D721Med (cell line): ENCODE data around the gene TCF23.
"Not testable (repeated sequence)": the region's sequence is repeated elsewhere in the genome, so short reads cannot be mapped to it uniquely, and the experiment has no call there.

Experiments
- DNase-seq: peaks from one replicate; pipeline ENCODE4 v3.0.0; 2011; ENCODE audit warnings: low spot score; ENCODE audit not compliant: insufficient read length
- FAIRE-seq: peaks from 2 replicates; lab custom pipeline; 2011; peaks lifted over from hg19 to GRCh38; lab: Jason Lieb, UNC
- CTCF ChIP-seq: IDR thresholded peaks from 2 replicates; pipeline ENCODE4 v1.5.1; 2012; ENCODE audit warnings: mild to moderate bottlenecking, control low read depth; ENCODE audit not compliant: insufficient read depth; ENCODE audit errors: missing control alignments

TCF23 gene

GRCh38 chr2:27162151-27163121, 13.6 kb downstream of the TCF23 start:
- FAIRE-seq (no peak), DNase-seq (no peak)
- no peak for TF ChIP-seq CTCF

GRCh38 chr2:27164960-27165763, 16.4 kb downstream of the TCF23 start:
- no peak for DNase-seq
- TF ChIP-seq CTCF: no peak

GRCh38 chr2:27170581-27171337, 22.0 kb downstream of the TCF23 start:
- TF ChIP-seq CTCF: no peak
- DNase-seq: no peak
- no peak for FAIRE-seq

More at GRCh38 chr2:27164960-27165763, 16.4 kb downstream of the TCF23 start:
- no peak for FAIRE-seq

GRCh38 chr2:27171351-27171848, 22.6 kb downstream of the TCF23 start:
- no peak for TF ChIP-seq CTCF
- no peak for FAIRE-seq
- no peak for DNase-seq

GRCh38 chr2:27174638-27175037, 25.8 kb downstream of the TCF23 start:
- FAIRE-seq: no peak
- TF ChIP-seq CTCF: no peak
- no peak for DNase-seq

- TF ChIP-seq CTCF: no peak
- no peak for DNase-seq
- no peak for FAIRE-seq
Observed at GRCh38 chr2:27175330-27175729, 26.5 kb downstream of the TCF23 start.

- not testable (repeated sequence) for DNase-seq, FAIRE-seq
Observed at GRCh38 chr2:27175781-27176180, 27.0 kb downstream of the TCF23 start.
